Activated T-helper 1 cell treated with anti-CD3 and anti-CD28 coated beads, Interleukin-2, amount 50 U/mL, for 16 hours (primary cell): ENCODE results near the gene PGP.
A peak's percentile ranks its signal among the peaks of the same experiment; 100 is the strongest.
"Not testable (repeated sequence)": the region's sequence is repeated elsewhere in the genome, so short reads cannot be mapped to it uniquely, and the experiment has no call there.

Experiments
- DNase-seq, 2 donors: peaks; one replicate each; pipeline ENCODE4 v3.0.0-alpha.2; 2020; ENCODE audit warnings: low read depth in 1 of 2, low spot score in 1 of 2

The PGP gene

GRCh38 chr16:2223221-2223941 is 8.7 kb upstream of the PGP start, which contains the start of gene E4F1:
E4F1 (plus strand) TSS chr16:2223591; CDS start chr16:2223614, 23 bp downstream.
- DNase-seq = peak; percentile 98 to 99

GRCh38 chr16:2216330-2216729 is 1.7 kb upstream of the PGP start:
- no peak for DNase-seq

- no peak for DNase-seq
These were observed 572 bp downstream of the PGP start for GRCh38 chr16:2213817-2214718.

- no peak for DNase-seq
These were observed 2.0 kb downstream of the PGP start for GRCh38 chr16:2212362-2213324.

- DNase-seq = no peak
These were observed 2.7 kb downstream of the PGP start for GRCh38 chr16:2211923-2212347.

- no peak for DNase-seq
These were observed 4.0 kb downstream of the PGP start, which contains the start of gene BRICD5 for GRCh38 chr16:2210386-2211365. BRICD5 (minus strand) TSS chr16:2210863; CDS start chr16:2210833, 30 bp downstream.

GRCh38 chr16:2210009-2210332 is 4.7 kb downstream of the PGP start:
- no peak for DNase-seq

GRCh38 chr16:2209258-2210008 is 5.2 kb downstream of the PGP start:
- no peak for DNase-seq

GRCh38 chr16:2208772-2209171 is 5.9 kb downstream of the PGP start:
- no peak for DNase-seq

- no peak for DNase-seq
These were observed 6.3 kb downstream of the PGP start for GRCh38 chr16:2208308-2208707.

GRCh38 chr16:2207872-2208271 is 6.8 kb downstream of the PGP start:
- DNase-seq = no peak

- DNase-seq = no peak
These were observed 7.7 kb downstream of the PGP start for GRCh38 chr16:2206780-2207433.

- DNase-seq = no peak
These were observed 8.2 kb downstream of the PGP start for GRCh38 chr16:2206420-2206779.

- DNase-seq = no peak
These were observed 8.7 kb downstream of the PGP start for GRCh38 chr16:2205967-2206313.

- DNase-seq = peak; percentile 77 to 89
These were observed 9.3 kb downstream of the PGP start, which contains the start of gene MLST8 for GRCh38 chr16:2205104-2205966. MLST8 (plus strand) TSS chr16:2205454; CDS start chr16:2206086, 632 bp downstream.

- DNase-seq = no peak
These were observed 10.1 kb downstream of the PGP start for GRCh38 chr16:2204416-2205103.

GRCh38 chr16:2203119-2203688 is 11.4 kb downstream of the PGP start:
- not testable (repeated sequence) for DNase-seq
